HG03060 (cell line): Measurements from ENCODE around the gene CSNK2A3.

ENCODE experiments used
- ATAC-seq: cut with Tn5 transposase; IDR thresholded peaks from one replicate; pipeline ENCODE4 v1.9.1; 2021; ENCODE audit warnings: low read depth, moderate number of reproducible peaks; ENCODE audit not compliant: unreplicated experiment

CSNK2A3 gene

DNA sequence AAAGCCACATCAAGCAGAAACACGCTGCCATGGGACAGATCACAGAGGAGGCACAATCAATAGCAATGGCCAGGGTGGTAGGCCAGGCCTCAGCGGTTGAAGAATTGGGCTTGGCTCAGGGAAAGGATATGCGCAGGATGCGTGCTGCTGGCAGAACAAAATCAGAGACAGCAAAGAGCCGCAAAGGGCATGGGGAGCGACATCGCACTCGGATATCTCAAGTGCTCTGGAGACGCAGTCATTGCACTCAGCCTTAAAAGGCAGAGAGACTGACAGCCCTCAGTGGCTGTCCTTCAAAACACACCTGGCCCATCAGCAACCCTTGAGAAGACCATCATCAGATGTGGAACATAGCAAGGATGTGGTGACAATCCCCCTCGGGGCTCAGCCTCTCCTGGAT, 50.5 kb downstream of the CSNK2A3 start:
- no peak for ATAC-seq
